ENCODE measurements around the gene APPL2.
A peak's percentile ranks its signal among the peaks of the same experiment; 100 is the strongest.

APPL2 gene

GRCh38 chr12:105222284-105222655, 13.7 kb downstream of the APPL2 start:
- no peak overlapping the region for H3K4ac ChIP-seq (ENCODE audit: low read length)
- no peak overlapping the region for H3K4me3 ChIP-seq (ENCODE audit: low read length in 2 of 2)
- no peak overlapping the region for H2BK15ac ChIP-seq (ENCODE audit: low read length)
- DNase-seq (ENCODE audit: low spot score): no peak
- no peaks in the 10 kb centered on the region for H3K27me3 ChIP-seq (ENCODE audit: control insufficient read depth in 3 of 3, insufficient read depth in 3 of 3, low read depth in 1 of 3, low read length in 3 of 3)
- no peak overlapping the region for H2AFZ ChIP-seq (ENCODE audit: low read length)
- H4K8ac ChIP-seq (ENCODE audit: low read depth, low read length): no peak overlapping the region
- H4K91ac ChIP-seq (ENCODE audit: low read depth, low read length, poor library complexity): no peak overlapping the region
- H2BK12ac ChIP-seq (ENCODE audit: low read length): no peak overlapping the region
- no peak overlapping the region for H3K23ac ChIP-seq (ENCODE audit: low read depth, low read length, poor library complexity)
- no peak overlapping the region for H3K9ac ChIP-seq (ENCODE audit: low read depth, low read length, poor library complexity)
- H3K4me2 ChIP-seq (ENCODE audit: insufficient read depth, low read length, poor library complexity, severe bottlenecking): no peak overlapping the region
- no CpG with 5 or more reads among the region's 4 CpGs for WGBS, 2 donors (ENCODE audit: extremely low coverage in 2 of 2, insufficient read length in 2 of 2, insufficient replicate concordance in 1 of 2)
- H2AK5ac ChIP-seq (ENCODE audit: low read depth, low read length): no peak overlapping the region
- H3K79me1 ChIP-seq (ENCODE audit: low read depth, low read length): no peaks in the 10 kb centered on the region
- H3K14ac ChIP-seq (ENCODE audit: low read length): no peak overlapping the region
- no peak overlapping the region for H2BK120ac ChIP-seq (ENCODE audit: low read depth, low read length)
- no peak overlapping the region for H3K27ac ChIP-seq (replicated peaks; ENCODE audit: low read length)
- no peak overlapping the region for H2BK5ac ChIP-seq (ENCODE audit: low read length)
- H3K4me1 ChIP-seq (ENCODE audit: control insufficient read depth in 2 of 2, insufficient read depth in 1 of 2, low read depth in 1 of 2, low read length in 2 of 2): no peaks in the 10 kb centered on the region
- no peaks in the 10 kb centered on the region for H3K9me3 ChIP-seq (replicated peaks in 1 of 2; ENCODE audit: control insufficient read depth in 2 of 2, insufficient read depth in 1 of 2, low read depth in 1 of 2, low read length in 2 of 2)
- H3K36me3 ChIP-seq (replicated peaks in 1 of 2; ENCODE audit: control insufficient read depth in 2 of 2, insufficient read depth in 2 of 2, low read length in 2 of 2): peaks cover 4 to 90% of the 10 kb centered on the region in 2 donors
- no peak overlapping the region for H3K18ac ChIP-seq (ENCODE audit: low read length)

DNA sequence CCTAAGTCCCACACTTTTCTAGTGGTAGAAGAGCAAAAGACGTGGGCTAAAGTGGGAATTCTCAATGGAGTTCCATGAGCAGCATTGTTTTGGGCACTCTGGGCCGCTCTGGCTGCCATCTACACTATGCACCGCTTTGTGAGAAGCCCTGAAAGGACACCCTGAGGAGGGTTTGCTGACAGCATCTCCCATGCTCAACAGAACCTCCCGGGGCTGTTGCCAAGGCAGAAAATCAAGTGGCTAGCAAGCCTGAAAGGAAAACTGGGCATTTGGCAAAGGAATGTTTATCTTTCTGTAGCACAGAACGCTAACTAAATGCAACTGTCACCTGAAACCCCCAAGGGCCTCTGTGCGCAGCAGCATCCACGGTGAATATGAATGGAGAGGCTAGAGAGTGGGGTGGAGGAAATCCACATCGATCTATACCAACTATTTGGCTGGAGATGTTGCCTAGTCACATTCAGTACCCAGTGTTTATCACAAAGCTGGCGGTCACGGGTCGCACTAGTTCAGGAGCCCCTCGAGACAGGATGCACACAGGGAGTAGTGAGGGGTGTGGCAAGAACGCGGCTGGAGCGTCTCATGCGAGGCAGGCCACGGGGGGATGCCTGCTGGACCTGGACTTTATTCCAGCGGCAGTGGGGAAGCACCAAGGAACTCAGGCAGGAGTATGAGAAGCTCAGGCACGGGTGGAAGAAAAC, 14.2 kb downstream of the APPL2 start:
- Histone ChIP-seq H2BK5ac (ENCODE audit: low read length) (no peak overlapping the region), H3K9ac (ENCODE audit: low read depth, low read length, poor library complexity) (no peak overlapping the region), H3K79me1 (ENCODE audit: low read depth, low read length) (no peaks in the 10 kb centered on the region), H2BK120ac (ENCODE audit: low read depth, low read length) (no peak overlapping the region), H2BK15ac (ENCODE audit: low read length) (no peak overlapping the region), H3K27ac (replicated peaks; ENCODE audit: low read length) (no peak overlapping the region), H3K14ac (ENCODE audit: low read length) (no peak overlapping the region), H3K4me2 (ENCODE audit: insufficient read depth, low read length, poor library complexity, severe bottlenecking) (no peak overlapping the region), H3K27me3 (ENCODE audit: control insufficient read depth in 3 of 3, insufficient read depth in 3 of 3, low read depth in 1 of 3, low read length in 3 of 3) (no peaks in the 10 kb centered on the region), H3K4ac (ENCODE audit: low read length) (no peak overlapping the region), H3K36me3 (replicated peaks in 1 of 2; ENCODE audit: control insufficient read depth in 2 of 2, insufficient read depth in 2 of 2, low read length in 2 of 2) (peaks cover 4 to 90% of the 10 kb centered on the region in 2 donors), H2AK5ac (ENCODE audit: low read depth, low read length) (no peak overlapping the region), H2AFZ (ENCODE audit: low read length) (no peak overlapping the region), H4K8ac (ENCODE audit: low read depth, low read length) (no peak overlapping the region), H3K18ac (ENCODE audit: low read length) (no peak overlapping the region), H3K23ac (ENCODE audit: low read depth, low read length, poor library complexity) (no peak overlapping the region), H4K91ac (ENCODE audit: low read depth, low read length, poor library complexity) (no peak overlapping the region), H3K4me3 (ENCODE audit: low read length in 2 of 2) (no peak overlapping the region), H3K4me1 (ENCODE audit: control insufficient read depth in 2 of 2, insufficient read depth in 1 of 2, low read depth in 1 of 2, low read length in 2 of 2) (no peaks in the 10 kb centered on the region), H2BK12ac (ENCODE audit: low read length) (no peak overlapping the region), H3K9me3 (replicated peaks in 1 of 2; ENCODE audit: control insufficient read depth in 2 of 2, insufficient read depth in 1 of 2, low read depth in 1 of 2, low read length in 2 of 2) (peaks cover 0 to 3% of the 10 kb centered on the region in 2 donors)
- no CpG with 5 or more reads among the region's 19 CpGs for whole genome bisulfite sequencing, 2 donors (ENCODE audit: extremely low coverage in 2 of 2, insufficient read length in 2 of 2, insufficient replicate concordance in 1 of 2)
- no peak for DNase-seq (ENCODE audit: low spot score)

DNA sequence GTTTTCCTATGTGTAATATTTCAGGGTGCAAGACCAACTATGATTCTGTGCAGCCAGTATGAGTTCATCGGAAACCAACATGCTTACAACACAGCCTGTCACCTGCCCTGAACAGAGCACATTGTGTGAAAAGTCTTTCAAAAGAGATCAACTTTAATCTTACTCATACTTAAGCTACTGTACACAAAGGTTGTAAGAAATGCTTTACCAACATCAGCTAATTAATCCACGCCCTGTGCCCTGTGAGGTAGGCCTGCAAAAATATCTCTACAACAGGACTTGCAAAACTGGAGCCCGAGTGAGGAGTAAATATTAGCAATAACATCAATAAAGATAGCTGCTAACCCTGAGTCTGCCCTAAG, 15.1 kb downstream of the APPL2 start:
- H2BK12ac ChIP-seq (ENCODE audit: low read length): no peak overlapping the region
- no peak overlapping the region for H3K18ac ChIP-seq (ENCODE audit: low read length)
- peaks cover 4 to 90% of the 10 kb centered on the region in 2 donors for H3K36me3 ChIP-seq (replicated peaks in 1 of 2; ENCODE audit: control insufficient read depth in 2 of 2, insufficient read depth in 2 of 2, low read length in 2 of 2)
- no peaks in the 10 kb centered on the region for H3K79me1 ChIP-seq (ENCODE audit: low read depth, low read length)
- H2BK5ac ChIP-seq (ENCODE audit: low read length): no peak overlapping the region
- peaks cover 0 to 3% of the 10 kb centered on the region in 2 donors for H3K9me3 ChIP-seq (replicated peaks in 1 of 2; ENCODE audit: control insufficient read depth in 2 of 2, insufficient read depth in 1 of 2, low read depth in 1 of 2, low read length in 2 of 2)
- no CpG with 5 or more reads among the region's 3 CpGs for WGBS, 2 donors (ENCODE audit: extremely low coverage in 2 of 2, insufficient read length in 2 of 2, insufficient replicate concordance in 1 of 2)
- H3K4me3 ChIP-seq (ENCODE audit: low read length in 2 of 2): no peak overlapping the region
- no peak overlapping the region for H3K9ac ChIP-seq (ENCODE audit: low read depth, low read length, poor library complexity)
- no peak overlapping the region for H4K91ac ChIP-seq (ENCODE audit: low read depth, low read length, poor library complexity)
- no peak overlapping the region for H2AFZ ChIP-seq (ENCODE audit: low read length)
- DNase-seq (ENCODE audit: low spot score): no peak
- no peak overlapping the region for H2AK5ac ChIP-seq (ENCODE audit: low read depth, low read length)
- H3K14ac ChIP-seq (ENCODE audit: low read length): no peak overlapping the region
- H3K4me2 ChIP-seq (ENCODE audit: insufficient read depth, low read length, poor library complexity, severe bottlenecking): no peak overlapping the region
- H4K8ac ChIP-seq (ENCODE audit: low read depth, low read length): no peak overlapping the region
- no peaks in the 10 kb centered on the region for H3K27me3 ChIP-seq (ENCODE audit: control insufficient read depth in 3 of 3, insufficient read depth in 3 of 3, low read depth in 1 of 3, low read length in 3 of 3)
- no peak overlapping the region for H3K23ac ChIP-seq (ENCODE audit: low read depth, low read length, poor library complexity)
- no peak overlapping the region for H3K27ac ChIP-seq (replicated peaks; ENCODE audit: low read length)
- no peak overlapping the region for H2BK15ac ChIP-seq (ENCODE audit: low read length)
- no peak overlapping the region for H3K4ac ChIP-seq (ENCODE audit: low read length)
- H3K4me1 ChIP-seq (ENCODE audit: control insufficient read depth in 2 of 2, insufficient read depth in 1 of 2, low read depth in 1 of 2, low read length in 2 of 2): no peaks in the 10 kb centered on the region
- H2BK120ac ChIP-seq (ENCODE audit: low read depth, low read length): no peak overlapping the region

DNA sequence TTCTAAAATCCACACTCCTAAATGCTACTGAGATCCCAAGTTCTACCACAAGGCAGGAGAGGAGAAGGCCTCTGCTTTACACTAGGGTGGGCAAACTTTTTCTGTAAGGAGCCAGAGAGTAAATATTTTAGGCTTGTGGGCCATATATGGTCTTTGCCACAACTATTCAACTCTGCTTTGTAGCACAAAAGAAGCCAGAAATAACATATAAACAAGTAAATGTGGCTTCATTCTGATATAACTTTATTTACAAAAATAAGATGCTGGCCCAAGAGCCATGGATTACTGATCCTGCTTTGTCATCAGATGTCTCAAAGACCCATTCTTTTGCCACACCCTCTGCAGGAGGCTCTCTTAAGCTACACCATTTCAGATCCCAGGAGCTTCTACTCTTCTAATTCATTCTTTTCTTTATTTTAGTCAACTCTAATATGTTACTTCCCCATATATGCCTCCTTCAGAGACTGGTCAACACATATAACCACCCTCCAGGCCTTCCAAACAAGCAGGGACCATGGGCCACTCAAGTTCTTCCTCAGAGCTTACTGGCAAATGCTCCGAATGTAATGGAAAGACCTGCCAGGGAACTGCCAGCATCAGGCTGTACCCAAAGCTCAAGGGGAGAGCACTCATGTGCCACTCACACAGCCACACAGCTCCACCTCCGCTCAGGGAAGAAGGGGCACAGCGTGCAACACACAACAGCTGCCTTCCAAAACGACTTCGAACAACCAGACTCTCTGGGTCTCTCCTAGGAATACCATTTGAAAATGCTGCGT, 15.6 kb downstream of the APPL2 start:
- Histone ChIP-seq H3K4ac (ENCODE audit: low read length) (no peak overlapping the region), H3K27me3 (ENCODE audit: control insufficient read depth in 3 of 3, insufficient read depth in 3 of 3, low read depth in 1 of 3, low read length in 3 of 3) (no peaks in the 10 kb centered on the region), H3K18ac (ENCODE audit: low read length) (no peak overlapping the region), H2AK5ac (ENCODE audit: low read depth, low read length) (no peak overlapping the region), H2BK15ac (ENCODE audit: low read length) (no peak overlapping the region), H3K27ac (replicated peaks; ENCODE audit: low read length) (no peak overlapping the region), H3K9me3 (replicated peaks in 1 of 2; ENCODE audit: control insufficient read depth in 2 of 2, insufficient read depth in 1 of 2, low read depth in 1 of 2, low read length in 2 of 2) (peaks cover 0 to 3% of the 10 kb centered on the region in 2 donors), H3K79me1 (ENCODE audit: low read depth, low read length) (no peaks in the 10 kb centered on the region), H3K14ac (ENCODE audit: low read length) (no peak overlapping the region), H3K23ac (ENCODE audit: low read depth, low read length, poor library complexity) (no peak overlapping the region), H3K4me2 (ENCODE audit: insufficient read depth, low read length, poor library complexity, severe bottlenecking) (no peak overlapping the region), H3K4me1 (ENCODE audit: control insufficient read depth in 2 of 2, insufficient read depth in 1 of 2, low read depth in 1 of 2, low read length in 2 of 2) (no peaks in the 10 kb centered on the region), H4K91ac (ENCODE audit: low read depth, low read length, poor library complexity) (no peak overlapping the region), H2BK120ac (ENCODE audit: low read depth, low read length) (no peak overlapping the region), H4K8ac (ENCODE audit: low read depth, low read length) (no peak overlapping the region), H2BK5ac (ENCODE audit: low read length) (no peak overlapping the region), H2BK12ac (ENCODE audit: low read length) (no peak overlapping the region), H2AFZ (ENCODE audit: low read length) (no peak overlapping the region), H3K4me3 (ENCODE audit: low read length in 2 of 2) (peak overlapping the region in 1 of 2 donors; percentile 8), H3K36me3 (replicated peaks in 1 of 2; ENCODE audit: control insufficient read depth in 2 of 2, insufficient read depth in 2 of 2, low read length in 2 of 2) (peaks cover 4 to 90% of the 10 kb centered on the region in 2 donors), H3K9ac (ENCODE audit: low read depth, low read length, poor library complexity) (no peak overlapping the region)
- DNase-seq (ENCODE audit: low spot score): no peak
- WGBS, 2 donors (ENCODE audit: extremely low coverage in 2 of 2, insufficient read length in 2 of 2, insufficient replicate concordance in 1 of 2): no CpG with 5 or more reads among the region's 6 CpGs

Data from neuronal stem cell (in vitro differentiated cells).